ENCODE data around the gene IQCH. TPM values are rescaled to one million over a fixed set of nuclear protein-coding genes. Genes with fewer than 3 reads are reported as not detected.

Gene IQCH
- polyA plus RNA-seq, 3 donors: 0.03 TPM; not detected in 2

GRCh38 chr15:67520321-67521028, 265.9 kb downstream of the IQCH start:
- Histone ChIP-seq H3K9me3 (replicated peaks in 1 of 2; ENCODE audit: control insufficient read depth in 1 of 2, insufficient read depth in 1 of 2, low read length in 2 of 2) (no peaks in the 10 kb centered on the region), H3K4me2 (replicated peaks; ENCODE audit: extremely low read depth, low read length, poor library complexity, severe bottlenecking) (peak overlapping the region; percentile 95), H3K4me3 (replicated peaks in 1 of 3; ENCODE audit: low read depth in 2 of 3, low read length in 3 of 3) (peak overlapping the region; percentile 55 to 88 (median 66)), H3K79me2 (ENCODE audit: insufficient read depth, low read length) (peaks cover 40% of the 10 kb centered on the region), H3K9ac (ENCODE audit: insufficient read depth, low read length, poor library complexity, severe bottlenecking) (peak overlapping the region; percentile 93), H3K36me3 (replicated peaks in 1 of 2; ENCODE audit: control insufficient read depth in 1 of 2, insufficient read depth in 2 of 2, low read length in 2 of 2) (no peaks in the 10 kb centered on the region), H3K4me1 (ENCODE audit: control insufficient read depth in 1 of 2, insufficient read depth in 2 of 2, low read length in 2 of 2) (peaks cover 26 to 44% of the 10 kb centered on the region in 2 donors), H2AFZ (ENCODE audit: insufficient read depth, low read depth, low read length, poor library complexity, severe bottlenecking) (peak overlapping the region; percentile 86), H4K20me1 (ENCODE audit: insufficient read depth, low read length) (no peaks in the 10 kb centered on the region), H3K27me3 (ENCODE audit: control insufficient read depth in 2 of 2, insufficient read depth in 2 of 2, low read length in 2 of 2) (no peaks in the 10 kb centered on the region), H3K27ac (ENCODE audit: low read depth in 1 of 2, low read length in 2 of 2) (peak overlapping the region; percentile 86 to 98)
- Mint-ChIP-seq H3K27me3 (ENCODE audit: low read depth in 3 of 3) (no peaks in the 10 kb centered on the region), H3K4me1 (peaks cover 28% of the 10 kb centered on the region), H3K4me3 (peak overlapping the region; percentile 87 to 89), H3K36me3 (peaks cover under 1 to 2% of the 10 kb centered on the region in 2 donors), H3K9me3 (no peaks in the 10 kb centered on the region), H3K27ac (peak overlapping the region; percentile 93 to 97 (median 95))
- TF ChIP-seq CTCF (IDR thresholded peaks at IDR 0.05): no peak
- WGBS (ENCODE audit: insufficient coverage): 3% methylated on average over 8 of the region's 24 CpGs
- intact Hi-C loops (cut with micrococcal nuclease): loop anchor here (2.0 to 10.0 kb wide), 2 partner anchors 22 to 314 kb away; partner anchors contain the start of gene MAP2K5 (in 1 of the 2)
- peak; percentile 60 to 75 (median 64) for DNase-seq

DNA sequence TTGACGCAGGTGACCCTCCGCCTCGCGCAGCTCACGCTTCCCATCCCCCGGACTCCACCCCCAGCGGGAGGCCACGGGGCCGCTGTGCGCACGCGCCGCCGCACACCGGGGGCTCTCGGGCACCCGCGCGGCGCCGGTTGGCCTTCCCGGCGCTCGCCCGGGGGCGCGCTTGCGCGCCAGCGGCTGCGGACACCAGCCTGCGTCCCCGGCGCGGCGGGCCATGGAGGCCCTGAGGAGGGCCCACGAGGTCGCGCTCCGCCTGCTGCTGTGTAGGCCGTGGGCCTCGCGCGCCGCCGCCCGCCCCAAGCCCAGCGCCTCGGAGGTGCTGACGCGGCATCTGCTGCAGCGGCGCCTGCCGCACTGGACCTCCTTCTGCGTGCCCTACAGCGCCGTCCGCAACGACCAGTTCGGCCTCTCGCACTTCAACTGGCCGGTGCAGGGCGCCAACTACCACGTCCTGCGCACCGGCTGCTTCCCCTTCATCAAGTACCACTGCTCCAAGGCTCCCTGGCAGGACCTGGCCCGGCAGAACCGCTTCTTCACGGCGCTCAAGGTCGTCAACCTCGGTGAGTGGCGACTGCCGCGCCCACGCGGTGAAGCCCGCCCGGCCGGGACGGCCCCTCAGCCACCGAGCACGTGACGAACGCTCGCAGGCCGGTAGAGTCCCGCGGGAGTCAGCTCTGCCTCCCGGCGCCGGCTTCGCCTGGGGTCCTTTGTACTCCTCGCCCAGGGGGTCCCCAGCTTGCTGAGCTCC, 266.6 kb downstream of the IQCH start, which contains the start of gene C15orf61:
C15orf61 (plus strand) TSS at position 103 of the 754 bp plus-strand sequence; CDS start at position 221, 118 bp downstream.
- H4K20me1 ChIP-seq (ENCODE audit: insufficient read depth, low read length): no peaks in the 10 kb centered on the region
- H3K9me3 Mint-ChIP-seq: no peaks in the 10 kb centered on the region
- intact Hi-C loops (cut with micrococcal nuclease): loop anchor here (2.0 to 10.0 kb wide), 2 partner anchors 22 to 314 kb away; partner anchors contain the start of gene MAP2K5 (in 1 of the 2)
- H2AFZ ChIP-seq (ENCODE audit: insufficient read depth, low read depth, low read length, poor library complexity, severe bottlenecking): peak within 1 kb of the TSS; percentile 86
- H3K4me2 ChIP-seq (replicated peaks; ENCODE audit: extremely low read depth, low read length, poor library complexity, severe bottlenecking): peak within 1 kb of the TSS; percentile 95
- H3K36me3 ChIP-seq (replicated peaks in 1 of 2; ENCODE audit: control insufficient read depth in 1 of 2, insufficient read depth in 2 of 2, low read length in 2 of 2): peaks cover 0 to 4% of the 10 kb centered on the region in 2 donors
- WGBS (ENCODE audit: insufficient coverage): under 1% methylated on average over 90 of the region's 94 CpGs
- peak within 1 kb of the TSS; percentile 95 to 97 (median 96) for H3K27ac Mint-ChIP-seq
- DNase-seq: peak; percentile 62 to 79 (median 73)
- H3K9me3 ChIP-seq (replicated peaks in 1 of 2; ENCODE audit: control insufficient read depth in 1 of 2, insufficient read depth in 1 of 2, low read length in 2 of 2): no peaks in the 10 kb centered on the region
- peak within 1 kb of the TSS; percentile 90 to 98 for H3K27ac ChIP-seq (ENCODE audit: low read depth in 1 of 2, low read length in 2 of 2)
- H3K4me3 Mint-ChIP-seq: peak within 1 kb of the TSS; percentile 91 to 92
- peaks cover 26 to 44% of the 10 kb centered on the region in 2 donors for H3K4me1 ChIP-seq (ENCODE audit: control insufficient read depth in 1 of 2, insufficient read depth in 2 of 2, low read length in 2 of 2)
- H3K79me2 ChIP-seq (ENCODE audit: insufficient read depth, low read length): peaks cover 47% of the 10 kb centered on the region
- H3K9ac ChIP-seq (ENCODE audit: insufficient read depth, low read length, poor library complexity, severe bottlenecking): peak within 1 kb of the TSS; percentile 93
- TF ChIP-seq CTCF (IDR thresholded peaks at IDR 0.05): no peak
- no peaks in the 10 kb centered on the region for H3K27me3 ChIP-seq (ENCODE audit: control insufficient read depth in 2 of 2, insufficient read depth in 2 of 2, low read length in 2 of 2)
- H3K4me1 Mint-ChIP-seq: peaks cover 28% of the 10 kb centered on the region
- H3K27me3 Mint-ChIP-seq (ENCODE audit: low read depth in 3 of 3): no peaks in the 10 kb centered on the region
- H3K36me3 Mint-ChIP-seq: peaks cover 2 to 5% of the 10 kb centered on the region in 2 donors
- H3K4me3 ChIP-seq (replicated peaks in 1 of 3; ENCODE audit: low read depth in 2 of 3, low read length in 3 of 3): peak within 1 kb of the TSS; percentile 66 to 88 (median 67)
